Measurements from ENCODE around the gene MAPRE2. TPM values are rescaled to one million over a fixed set of nuclear protein-coding genes. Genes with fewer than 3 reads are reported as not detected.

Gene MAPRE2
- polyA plus RNA-seq, 1 donor from 2014 or later, result 58.9 TPM

DNA sequence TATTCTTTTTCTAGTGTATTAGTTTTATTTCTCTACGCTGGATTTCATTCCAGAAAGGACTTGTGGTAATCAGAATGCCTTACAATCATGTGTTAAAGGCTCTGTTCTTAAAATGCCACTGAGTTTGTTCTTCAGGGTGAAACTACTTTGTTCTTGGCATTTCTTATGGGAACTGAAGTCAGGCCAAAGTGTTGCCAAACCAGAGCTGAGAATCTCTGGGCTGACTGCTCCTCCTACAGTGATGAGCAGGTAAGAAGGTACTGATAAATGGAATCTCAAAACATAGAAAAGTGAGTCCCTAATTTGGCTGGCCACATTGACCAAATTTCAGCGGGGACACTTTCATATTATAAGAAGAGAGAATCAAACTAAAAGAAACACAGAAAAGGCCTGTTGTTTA lies 144.6 kb downstream of the MAPRE2 start:
- H3K4me3 ChIP-seq (ENCODE audit: low read length), result no peak overlapping the region
- H3K9me3 ChIP-seq (ENCODE audit: low read length), result no peaks in the 10 kb centered on the region
- no peaks in the 10 kb centered on the region for H3K9me2 ChIP-seq (ENCODE audit: insufficient read depth, low read length)
- no peak overlapping the region for H3K9ac ChIP-seq (ENCODE audit: low read length)
- TF ChIP-seq TAF1 (IDR thresholded peaks at IDR 0.05; ENCODE audit: low read depth) (no peak), RAD21 (conservative IDR thresholded peaks at IDR 0.05) (no peak), MXI1 (conservative IDR thresholded peaks at IDR 0.05; ENCODE audit: poor library complexity, severe bottlenecking) (no peak), SMC3 (conservative IDR thresholded peaks at IDR 0.05; ENCODE audit: poor library complexity) (no peak), EP300 (conservative IDR thresholded peaks at IDR 0.05; ENCODE audit: poor library complexity, severe bottlenecking) (no peak)
- TF ChIP-seq, protein P1, sequence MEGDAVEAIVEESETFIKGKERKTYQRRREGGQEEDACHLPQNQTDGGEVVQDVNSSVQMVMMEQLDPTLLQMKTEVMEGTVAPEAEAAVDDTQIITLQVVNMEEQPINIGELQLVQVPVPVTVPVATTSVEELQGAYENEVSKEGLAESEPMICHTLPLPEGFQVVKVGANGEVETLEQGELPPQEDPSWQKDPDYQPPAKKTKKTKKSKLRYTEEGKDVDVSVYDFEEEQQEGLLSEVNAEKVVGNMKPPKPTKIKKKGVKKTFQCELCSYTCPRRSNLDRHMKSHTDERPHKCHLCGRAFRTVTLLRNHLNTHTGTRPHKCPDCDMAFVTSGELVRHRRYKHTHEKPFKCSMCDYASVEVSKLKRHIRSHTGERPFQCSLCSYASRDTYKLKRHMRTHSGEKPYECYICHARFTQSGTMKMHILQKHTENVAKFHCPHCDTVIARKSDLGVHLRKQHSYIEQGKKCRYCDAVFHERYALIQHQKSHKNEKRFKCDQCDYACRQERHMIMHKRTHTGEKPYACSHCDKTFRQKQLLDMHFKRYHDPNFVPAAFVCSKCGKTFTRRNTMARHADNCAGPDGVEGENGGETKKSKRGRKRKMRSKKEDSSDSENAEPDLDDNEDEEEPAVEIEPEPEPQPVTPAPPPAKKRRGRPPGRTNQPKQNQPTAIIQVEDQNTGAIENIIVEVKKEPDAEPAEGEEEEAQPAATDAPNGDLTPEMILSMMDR (IDR thresholded peaks at IDR 0.05; ENCODE audit: poor library complexity, severe bottlenecking), result no peak
- TF ChIP-seq, protein P2, sequence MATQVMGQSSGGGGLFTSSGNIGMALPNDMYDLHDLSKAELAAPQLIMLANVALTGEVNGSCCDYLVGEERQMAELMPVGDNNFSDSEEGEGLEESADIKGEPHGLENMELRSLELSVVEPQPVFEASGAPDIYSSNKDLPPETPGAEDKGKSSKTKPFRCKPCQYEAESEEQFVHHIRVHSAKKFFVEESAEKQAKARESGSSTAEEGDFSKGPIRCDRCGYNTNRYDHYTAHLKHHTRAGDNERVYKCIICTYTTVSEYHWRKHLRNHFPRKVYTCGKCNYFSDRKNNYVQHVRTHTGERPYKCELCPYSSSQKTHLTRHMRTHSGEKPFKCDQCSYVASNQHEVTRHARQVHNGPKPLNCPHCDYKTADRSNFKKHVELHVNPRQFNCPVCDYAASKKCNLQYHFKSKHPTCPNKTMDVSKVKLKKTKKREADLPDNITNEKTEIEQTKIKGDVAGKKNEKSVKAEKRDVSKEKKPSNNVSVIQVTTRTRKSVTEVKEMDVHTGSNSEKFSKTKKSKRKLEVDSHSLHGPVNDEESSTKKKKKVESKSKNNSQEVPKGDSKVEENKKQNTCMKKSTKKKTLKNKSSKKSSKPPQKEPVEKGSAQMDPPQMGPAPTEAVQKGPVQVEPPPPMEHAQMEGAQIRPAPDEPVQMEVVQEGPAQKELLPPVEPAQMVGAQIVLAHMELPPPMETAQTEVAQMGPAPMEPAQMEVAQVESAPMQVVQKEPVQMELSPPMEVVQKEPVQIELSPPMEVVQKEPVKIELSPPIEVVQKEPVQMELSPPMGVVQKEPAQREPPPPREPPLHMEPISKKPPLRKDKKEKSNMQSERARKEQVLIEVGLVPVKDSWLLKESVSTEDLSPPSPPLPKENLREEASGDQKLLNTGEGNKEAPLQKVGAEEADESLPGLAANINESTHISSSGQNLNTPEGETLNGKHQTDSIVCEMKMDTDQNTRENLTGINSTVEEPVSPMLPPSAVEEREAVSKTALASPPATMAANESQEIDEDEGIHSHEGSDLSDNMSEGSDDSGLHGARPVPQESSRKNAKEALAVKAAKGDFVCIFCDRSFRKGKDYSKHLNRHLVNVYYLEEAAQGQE (IDR thresholded peaks at IDR 0.05; ENCODE audit: borderline replicate concordance), result no peak
- no peak overlapping the region for H3K4me2 ChIP-seq (ENCODE audit: low read length)
- no peaks in the 10 kb centered on the region for H3K79me2 ChIP-seq (replicated peaks; ENCODE audit: insufficient read depth, low read length)
- H2AFZ ChIP-seq (ENCODE audit: low read depth, low read length), result no peak overlapping the region
- H3K36me3 ChIP-seq (ENCODE audit: insufficient read depth, low read length), result no peaks in the 10 kb centered on the region
- H3F3A ChIP-seq (ENCODE audit: insufficient read depth, low read length, poor library complexity, severe bottlenecking), result no peaks in the 10 kb centered on the region
- no peaks in the 10 kb centered on the region for H4K20me1 ChIP-seq (ENCODE audit: insufficient read depth)
- no peak overlapping the region for H3K27ac ChIP-seq (ENCODE audit: low read length)
- no peaks in the 10 kb centered on the region for H3K27me3 ChIP-seq (ENCODE audit: insufficient read depth, low read depth, low read length)

GRCh38 chr18:35186291-35187034 lies 145.2 kb downstream of the MAPRE2 start:
- no peaks in the 10 kb centered on the region for H3K9me2 ChIP-seq (ENCODE audit: insufficient read depth, low read length)
- no peaks in the 10 kb centered on the region for H3K36me3 ChIP-seq (ENCODE audit: insufficient read depth, low read length)
- no peak for TF ChIP-seq RAD21 (conservative IDR thresholded peaks at IDR 0.05)
- no peak for TF ChIP-seq MXI1 (conservative IDR thresholded peaks at IDR 0.05; ENCODE audit: poor library complexity, severe bottlenecking)
- TF ChIP-seq, protein P2 (IDR thresholded peaks at IDR 0.05; ENCODE audit: borderline replicate concordance), result no peak
- TF ChIP-seq EP300 (conservative IDR thresholded peaks at IDR 0.05; ENCODE audit: poor library complexity, severe bottlenecking), result no peak
- TF ChIP-seq SMC3 (conservative IDR thresholded peaks at IDR 0.05; ENCODE audit: poor library complexity), result no peak
- TF ChIP-seq, protein P1 (IDR thresholded peaks at IDR 0.05; ENCODE audit: poor library complexity, severe bottlenecking), result no peak
- no peak overlapping the region for H2AFZ ChIP-seq (ENCODE audit: low read depth, low read length)
- H3K4me3 ChIP-seq (ENCODE audit: low read length), result no peak overlapping the region
- no peaks in the 10 kb centered on the region for H3K9me3 ChIP-seq (ENCODE audit: low read length)
- no peak overlapping the region for H3K9ac ChIP-seq (ENCODE audit: low read length)
- no peaks in the 10 kb centered on the region for H3K27me3 ChIP-seq (ENCODE audit: insufficient read depth, low read depth, low read length)
- H3K79me2 ChIP-seq (replicated peaks; ENCODE audit: insufficient read depth, low read length), result no peaks in the 10 kb centered on the region
- no peak overlapping the region for H3K27ac ChIP-seq (ENCODE audit: low read length)
- H4K20me1 ChIP-seq (ENCODE audit: insufficient read depth), result no peaks in the 10 kb centered on the region
- no peaks in the 10 kb centered on the region for H3F3A ChIP-seq (ENCODE audit: insufficient read depth, low read length, poor library complexity, severe bottlenecking)
- H3K4me2 ChIP-seq (ENCODE audit: low read length), result no peak overlapping the region
